Suprapubic skin (tissue), 4 donors: ENCODE measurements around the gene ASCC2. TPM values are rescaled to one million over a fixed set of nuclear protein-coding genes. Genes with fewer than 3 reads are reported as not detected.

Experiments used
- DNase-seq, 2 donors: peaks; one replicate each; pipeline ENCODE4 v3.0.0-alpha.2; 2019; ENCODE audit warnings: low spot score in 2 of 2
- H3K27ac ChIP-seq: fragments of 200-600 bp; sonication (generic); one replicate; pipeline ENCODE4 v1.5.1; 2019
- H3K27me3 ChIP-seq: fragments of 200-600 bp; sonication (generic); one replicate; pipeline ENCODE4 v1.5.1; 2019
- H3K36me3 ChIP-seq: fragments of 200-600 bp; sonication (generic); one replicate; pipeline ENCODE4 v1.5.1; 2019
- H3K4me1 ChIP-seq: fragments of 200-600 bp; sonication (generic); one replicate; pipeline ENCODE4 v1.5.1; 2019
- H3K4me3 ChIP-seq: fragments of 200-600 bp; sonication (generic); one replicate; pipeline ENCODE4 v1.5.1; 2019; ENCODE audit warnings: mild to moderate bottlenecking
- H3K9me3 ChIP-seq: fragments of 200-600 bp; sonication (generic); one replicate; pipeline ENCODE4 v1.5.1; 2019
- CTCF ChIP-seq, 2 donors: fragments of 200-600 bp in 1 of 2; fragments of 450-650 bp in 1 of 2; sonication (generic) in 1 of 2; IDR thresholded peaks; one replicate each; pipeline ENCODE4 v1.5.1; 2016 to 2019; ENCODE audit warnings: antibody characterized with exemption in 2 of 2, mild to moderate bottlenecking in 1 of 2, moderate library complexity in 1 of 2
- EP300 ChIP-seq: sonication (generic); formaldehyde crosslinking; IDR thresholded peaks from one replicate; pipeline ENCODE4 v1.6.1; 2017; ENCODE audit warnings: antibody characterized with exemption
- POLR2A ChIP-seq, 2 donors: fragments of 450-650 bp; IDR thresholded peaks; one replicate each; pipeline ENCODE4 v1.6.1; 2017; ENCODE audit warnings: antibody characterized with exemption in 2 of 2, mild to moderate bottlenecking in 2 of 2, moderate library complexity in 2 of 2
- POLR2AphosphoS5 ChIP-seq, 3 donors: sonication (generic); formaldehyde crosslinking; IDR thresholded peaks; one replicate each; pipeline ENCODE4 v1.6.1; 2017; ENCODE audit warnings: antibody characterized with exemption in 3 of 3
- WGBS: methylation state at CpG from one replicate; pipeline ENCODE4 v1.1.5; 2018; 5-methylcytosine and 5-hydroxymethylcytosine counted together
- total RNA-seq, 4 donors: library from RNA; depleted of rRNA; stranded (reverse); fragments of >200 nt; gene quantifications; one replicate each; pipeline ENCODE4 v1.1.0, GENCODE V29; 2016

The ASCC2 gene
- total RNA-seq, 4 donors from 2014 or later: 35.6 to 57.3 (median 43.2) TPM

- H3K9me3 ChIP-seq: no peaks in the 10 kb centered on the region
- H3K4me1 ChIP-seq: peaks cover 8% of the 10 kb centered on the region
- no peak overlapping the region for H3K27ac ChIP-seq
- no peaks in the 10 kb centered on the region for H3K36me3 ChIP-seq
- TF ChIP-seq POLR2AphosphoS5 (IDR thresholded peaks at IDR 0.05) (no peak), EP300 (no peak), POLR2A (IDR thresholded peaks at IDR 0.05) (no peak), CTCF (IDR thresholded peaks at IDR 0.05) (no peak)
- no peaks in the 10 kb centered on the region for H3K27me3 ChIP-seq
- DNase-seq: no peak
- H3K4me3 ChIP-seq: no peak overlapping the region
- 87% methylated on average over 15 of the region's 15 CpGs for WGBS
These were observed 75.8 kb downstream of the ASCC2 start for GRCh38 chr22:29762263-29762662.

GRCh38 chr22:29758959-29759358, 79.1 kb downstream of the ASCC2 start:
- TF ChIP-seq POLR2A (IDR thresholded peaks at IDR 0.05) (no peak), EP300 (no peak), POLR2AphosphoS5 (IDR thresholded peaks at IDR 0.05) (no peak), CTCF (IDR thresholded peaks at IDR 0.05) (no peak)
- no peak for DNase-seq
- no peak overlapping the region for H3K4me3 ChIP-seq
- WGBS: 70% methylated on average over 5 of the region's 5 CpGs
- H3K27ac ChIP-seq: no peak overlapping the region
- no peaks in the 10 kb centered on the region for H3K9me3 ChIP-seq
- H3K4me1 ChIP-seq: no peaks in the 10 kb centered on the region
- no peaks in the 10 kb centered on the region for H3K27me3 ChIP-seq
- no peaks in the 10 kb centered on the region for H3K36me3 ChIP-seq

GRCh38 chr22:29758068-29758622, 79.9 kb downstream of the ASCC2 start:
- H3K4me1 ChIP-seq: no peaks in the 10 kb centered on the region
- H3K4me3 ChIP-seq: no peak overlapping the region
- TF ChIP-seq CTCF (IDR thresholded peaks at IDR 0.05) (no peak), POLR2AphosphoS5 (IDR thresholded peaks at IDR 0.05) (no peak), EP300 (no peak), POLR2A (IDR thresholded peaks at IDR 0.05) (no peak)
- DNase-seq: no peak
- no peaks in the 10 kb centered on the region for H3K27me3 ChIP-seq
- no peaks in the 10 kb centered on the region for H3K36me3 ChIP-seq
- H3K9me3 ChIP-seq: no peaks in the 10 kb centered on the region
- 73% methylated on average over 6 of the region's 7 CpGs for WGBS
- no peak overlapping the region for H3K27ac ChIP-seq

- Histone ChIP-seq H3K4me1 (no peaks in the 10 kb centered on the region), H3K4me3 (no peak overlapping the region), H3K27me3 (no peaks in the 10 kb centered on the region), H3K27ac (no peak overlapping the region), H3K36me3 (no peaks in the 10 kb centered on the region), H3K9me3 (no peaks in the 10 kb centered on the region)
- TF ChIP-seq POLR2A (IDR thresholded peaks at IDR 0.05) (no peak), EP300 (no peak), CTCF (IDR thresholded peaks at IDR 0.05) (no peak), POLR2AphosphoS5 (IDR thresholded peaks at IDR 0.05) (no peak)
- no peak for DNase-seq
- WGBS: 89% methylated on average over 3 of the region's 3 CpGs
These were observed 81.0 kb downstream of the ASCC2 start for GRCh38 chr22:29757096-29757495.

- 56% methylated on average over 4 of the region's 7 CpGs for WGBS
- H3K27ac ChIP-seq: no peak overlapping the region
These were observed 81.7 kb downstream of the ASCC2 start for GRCh38 chr22:29756341-29756740.

More at GRCh38 chr22:29756341-29756740, 81.7 kb downstream of the ASCC2 start:
- Histone ChIP-seq H3K4me1 (no peaks in the 10 kb centered on the region), H3K9me3 (no peaks in the 10 kb centered on the region), H3K36me3 (no peaks in the 10 kb centered on the region), H3K4me3 (no peak overlapping the region), H3K27me3 (no peaks in the 10 kb centered on the region)
- TF ChIP-seq POLR2A (IDR thresholded peaks at IDR 0.05) (no peak), CTCF (IDR thresholded peaks at IDR 0.05) (no peak), POLR2AphosphoS5 (IDR thresholded peaks at IDR 0.05) (no peak), EP300 (no peak)
- DNase-seq: no peak
